ENCODE measurements around the gene CA5B.
"Not testable (repeated sequence)": the region's sequence is repeated elsewhere in the genome, so short reads cannot be mapped to it uniquely, and the experiment has no call there.

Gene CA5B

GRCh38 chrX:15815779-15816437 lies 77.8 kb downstream of the CA5B start:
- H3K4me1 Mint-ChIP-seq, result peaks cover 59% of the 10 kb centered on the region
- H3K27me3 Mint-ChIP-seq, result no peaks in the 10 kb centered on the region
- H3K36me3 Mint-ChIP-seq (ENCODE audit: low read depth), result peaks cover 43% of the 10 kb centered on the region
- no peak overlapping the region for H3K4me3 Mint-ChIP-seq
- ATAC-seq (peak; percentile 50), DNase-seq (peak; percentile 10)
- no peaks in the 10 kb centered on the region for H3K9me3 Mint-ChIP-seq
- peak overlapping the region; percentile 91 for H3K27ac Mint-ChIP-seq

DNA sequence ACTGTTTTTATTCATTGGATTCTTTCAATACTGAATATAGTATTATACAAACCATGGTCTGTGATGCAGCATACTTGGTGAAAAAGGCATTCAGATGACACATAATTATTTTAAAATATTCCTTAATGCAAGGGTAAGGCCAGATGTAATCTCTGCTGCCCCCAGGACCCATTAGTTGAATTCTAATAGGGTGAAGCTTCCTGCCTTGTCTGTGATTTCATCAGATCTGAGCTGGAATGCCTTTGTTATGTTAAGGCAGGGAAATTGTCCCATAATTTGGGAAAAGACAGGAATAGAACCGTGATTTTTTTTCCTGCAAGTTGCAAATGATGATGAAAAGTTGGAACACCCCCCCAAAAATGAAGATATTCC lies 78.4 kb downstream of the CA5B start:
- H3K4me1 Mint-ChIP-seq, result peaks cover 64% of the 10 kb centered on the region
- H3K4me3 Mint-ChIP-seq, result peak overlapping the region; percentile 57
- H3K27ac Mint-ChIP-seq, result peak overlapping the region; percentile 91
- DNase-seq (no peak), ATAC-seq (no peak)
- H3K36me3 Mint-ChIP-seq (ENCODE audit: low read depth), result peaks cover 48% of the 10 kb centered on the region
- no peaks in the 10 kb centered on the region for H3K27me3 Mint-ChIP-seq
- H3K9me3 Mint-ChIP-seq, result no peaks in the 10 kb centered on the region

DNA sequence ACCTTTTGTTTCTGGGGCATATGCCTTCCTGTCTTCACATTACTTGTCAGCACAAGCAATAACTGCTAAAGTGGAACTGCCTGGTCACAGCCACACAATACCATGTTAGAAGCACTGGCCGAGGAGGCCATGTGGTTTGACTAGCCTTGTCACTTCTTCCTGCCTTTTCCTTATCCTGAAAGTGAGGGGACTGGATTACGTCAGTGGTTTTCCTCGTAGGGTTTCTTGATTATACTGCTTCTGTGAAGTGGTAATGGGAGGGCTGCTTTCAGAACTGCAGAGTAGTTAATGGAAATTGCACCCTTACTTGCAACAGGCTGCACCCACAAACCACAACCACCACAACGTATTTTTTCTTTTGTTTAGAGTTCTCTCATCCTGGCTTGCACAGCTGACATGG lies 78.8 kb downstream of the CA5B start:
- Mint-ChIP-seq H3K4me3 (peak overlapping the region; percentile 57), H3K27me3 (no peaks in the 10 kb centered on the region), H3K4me1 (peaks cover 65% of the 10 kb centered on the region), H3K27ac (peak overlapping the region; percentile 91), H3K9me3 (no peaks in the 10 kb centered on the region), H3K36me3 (ENCODE audit: low read depth) (peaks cover 50% of the 10 kb centered on the region)
- DNase-seq, result peak; percentile 31
- ATAC-seq, result peak; percentile 69

DNA sequence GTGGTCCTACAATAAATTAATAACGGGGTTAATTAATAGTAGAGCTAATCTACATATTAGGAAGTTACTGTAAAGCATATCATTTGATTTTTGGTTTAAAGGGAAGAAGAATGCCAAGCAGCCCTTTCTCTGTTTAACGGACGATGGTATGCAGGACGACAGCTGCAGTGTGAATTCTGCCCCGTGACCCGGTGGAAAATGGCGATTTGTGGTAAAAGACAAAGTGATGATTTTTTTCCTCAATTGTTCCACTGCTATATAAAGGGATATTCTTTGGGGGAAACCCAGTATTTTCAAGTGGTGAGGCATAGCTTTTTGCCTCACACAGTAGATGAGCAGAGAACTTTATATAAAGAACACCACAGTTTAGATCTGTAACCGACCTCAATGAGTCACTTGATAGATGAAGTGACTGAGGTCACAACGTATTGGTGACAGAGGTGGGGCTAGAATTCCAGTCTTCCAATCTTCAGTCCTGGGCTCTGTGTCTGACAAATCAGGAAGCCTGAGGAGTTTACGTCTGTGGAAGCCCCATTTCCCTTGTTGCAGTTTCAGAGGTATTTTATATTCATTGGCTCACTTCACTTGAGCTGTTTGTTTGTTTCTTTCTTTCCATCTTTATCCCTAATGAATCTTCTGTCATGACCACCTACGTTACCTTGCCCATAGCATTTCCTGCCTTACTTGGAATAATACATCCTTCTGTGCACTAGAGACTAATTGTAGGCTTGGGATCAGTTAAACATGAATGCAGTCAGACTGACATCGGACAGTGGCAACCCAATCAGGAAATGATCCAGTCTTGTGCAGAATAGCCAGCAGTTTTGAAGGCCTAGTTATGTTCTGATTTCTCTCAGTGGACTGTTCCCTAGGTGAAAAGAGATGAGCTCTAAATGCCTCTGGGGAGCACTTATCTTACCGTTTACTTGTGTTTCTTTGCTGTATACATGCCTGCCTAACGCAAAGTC lies 82.3 kb downstream of the CA5B start:
- Mint-ChIP-seq H3K4me1 (peaks cover 48% of the 10 kb centered on the region), H3K9me3 (no peaks in the 10 kb centered on the region), H3K4me3 (peak overlapping the region; percentile 24), H3K36me3 (ENCODE audit: low read depth) (peaks cover 51% of the 10 kb centered on the region), H3K27me3 (no peaks in the 10 kb centered on the region), H3K27ac (peak overlapping the region; percentile 93)
- ATAC-seq (peak; percentile 83), DNase-seq (peak; percentile 34)

DNA sequence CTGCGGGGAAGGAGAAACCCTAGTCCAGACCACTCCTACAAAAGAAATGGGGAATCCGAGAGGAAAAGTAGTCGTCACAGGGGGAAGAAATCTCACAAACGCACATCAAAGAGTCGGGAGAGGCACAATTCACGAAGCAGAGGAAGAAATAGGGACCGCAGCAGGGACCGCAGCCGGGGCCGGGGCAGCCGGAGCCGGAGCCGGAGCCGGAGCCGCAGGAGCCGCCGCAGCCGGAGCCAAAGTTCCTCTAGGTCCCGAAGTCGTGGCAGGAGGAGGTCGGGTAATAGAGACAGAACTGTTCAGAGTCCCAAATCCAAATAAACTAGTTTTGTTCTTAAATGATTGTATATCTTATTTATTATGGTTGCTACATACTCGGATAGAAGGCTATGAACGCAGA lies 84.9 kb downstream of the CA5B start:
- Mint-ChIP-seq H3K4me1 (peaks cover 33% of the 10 kb centered on the region), H3K36me3 (ENCODE audit: low read depth) (peaks cover 48% of the 10 kb centered on the region), H3K27ac (no peak overlapping the region), H3K9me3 (no peaks in the 10 kb centered on the region), H3K4me3 (no peak overlapping the region), H3K27me3 (no peaks in the 10 kb centered on the region)
- DNase-seq, result no peak
- ATAC-seq, result no peak

DNA sequence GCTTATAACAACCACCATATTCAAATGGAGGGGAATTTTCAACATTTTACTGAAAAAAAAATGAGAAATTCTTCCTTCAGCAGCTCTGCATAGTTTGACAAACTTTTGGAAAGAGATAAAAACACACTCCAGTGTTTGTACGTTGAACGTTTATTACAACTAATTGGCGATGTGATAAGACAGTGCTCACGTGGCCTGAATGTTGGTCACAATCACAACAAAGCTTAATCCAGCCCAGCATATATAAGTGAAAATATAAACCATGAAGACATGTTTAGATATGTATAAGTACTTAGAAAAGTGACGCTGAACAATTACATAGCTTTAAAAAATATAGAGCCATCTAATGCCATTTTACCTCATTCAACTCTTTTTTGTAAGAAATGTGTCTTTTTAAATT lies 87.9 kb downstream of the CA5B start:
- no peak for DNase-seq
- Mint-ChIP-seq H3K36me3 (ENCODE audit: low read depth) (peaks cover 36% of the 10 kb centered on the region), H3K4me1 (peaks cover 14% of the 10 kb centered on the region), H3K4me3 (no peak overlapping the region), H3K27me3 (no peaks in the 10 kb centered on the region), H3K9me3 (no peaks in the 10 kb centered on the region), H3K27ac (no peak overlapping the region)
- no peak for ATAC-seq

DNA sequence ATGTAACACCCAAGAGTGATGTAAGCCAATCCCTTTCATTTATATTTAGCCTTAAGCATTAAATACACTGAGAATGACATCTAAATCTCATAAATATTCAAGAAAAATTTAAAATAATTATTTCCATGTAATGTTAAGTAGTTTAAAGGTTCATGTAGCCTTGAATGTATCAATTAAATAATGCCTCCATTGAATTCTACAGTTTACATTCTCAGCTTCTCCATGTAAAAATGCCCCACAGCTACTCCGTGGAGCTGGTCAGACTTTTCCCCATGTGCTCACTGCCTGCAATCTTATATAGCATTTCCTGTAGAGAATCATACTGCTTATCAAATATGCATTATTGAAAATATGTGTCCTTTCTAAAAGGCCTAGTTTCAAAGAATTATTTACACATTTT lies 91.1 kb downstream of the CA5B start:
- DNase-seq, result no peak
- peaks cover 21% of the 10 kb centered on the region for H3K36me3 Mint-ChIP-seq (ENCODE audit: low read depth)
- peaks cover 11% of the 10 kb centered on the region for H3K4me1 Mint-ChIP-seq
- H3K27ac Mint-ChIP-seq, result no peak overlapping the region
- no peak for ATAC-seq
- no peak overlapping the region for H3K4me3 Mint-ChIP-seq
- H3K9me3 Mint-ChIP-seq, result no peaks in the 10 kb centered on the region
- no peaks in the 10 kb centered on the region for H3K27me3 Mint-ChIP-seq

DNA sequence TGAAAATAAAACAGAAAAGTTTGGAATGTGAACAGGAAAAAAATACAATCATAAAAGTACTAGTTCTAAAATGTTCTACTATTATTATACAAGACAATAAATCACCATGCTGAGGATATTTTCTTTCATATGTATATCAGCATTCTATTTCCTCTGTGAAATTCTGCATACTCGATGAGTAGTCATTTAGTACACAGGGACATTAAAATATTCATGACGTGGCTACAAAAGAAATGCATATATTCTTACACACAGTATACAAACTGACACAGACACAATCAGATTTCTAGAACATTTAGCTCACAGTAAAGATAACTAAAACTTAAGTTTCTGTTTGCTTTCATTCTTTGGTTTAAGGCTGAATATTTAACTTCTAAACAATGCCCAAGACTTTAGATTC lies 93.3 kb downstream of the CA5B start:
- peaks cover 14% of the 10 kb centered on the region for H3K36me3 Mint-ChIP-seq (ENCODE audit: low read depth)
- not testable (repeated sequence) for H3K4me1 Mint-ChIP-seq, H3K4me3 Mint-ChIP-seq, H3K9me3 Mint-ChIP-seq, H3K27ac Mint-ChIP-seq, DNase-seq, ATAC-seq, H3K27me3 Mint-ChIP-seq

- no peaks in the 10 kb centered on the region for H3K27me3 Mint-ChIP-seq
- H3K27ac Mint-ChIP-seq, result no peak overlapping the region
- DNase-seq, result no peak
- H3K4me3 Mint-ChIP-seq, result no peak overlapping the region
- peaks cover 3% of the 10 kb centered on the region for H3K4me1 Mint-ChIP-seq
- no peaks in the 10 kb centered on the region for H3K9me3 Mint-ChIP-seq
- H3K36me3 Mint-ChIP-seq (ENCODE audit: low read depth), result peaks cover 3% of the 10 kb centered on the region
- no peak for ATAC-seq
These were observed 96.0 kb downstream of the CA5B start for GRCh38 chrX:15834053-15834452.

DNA sequence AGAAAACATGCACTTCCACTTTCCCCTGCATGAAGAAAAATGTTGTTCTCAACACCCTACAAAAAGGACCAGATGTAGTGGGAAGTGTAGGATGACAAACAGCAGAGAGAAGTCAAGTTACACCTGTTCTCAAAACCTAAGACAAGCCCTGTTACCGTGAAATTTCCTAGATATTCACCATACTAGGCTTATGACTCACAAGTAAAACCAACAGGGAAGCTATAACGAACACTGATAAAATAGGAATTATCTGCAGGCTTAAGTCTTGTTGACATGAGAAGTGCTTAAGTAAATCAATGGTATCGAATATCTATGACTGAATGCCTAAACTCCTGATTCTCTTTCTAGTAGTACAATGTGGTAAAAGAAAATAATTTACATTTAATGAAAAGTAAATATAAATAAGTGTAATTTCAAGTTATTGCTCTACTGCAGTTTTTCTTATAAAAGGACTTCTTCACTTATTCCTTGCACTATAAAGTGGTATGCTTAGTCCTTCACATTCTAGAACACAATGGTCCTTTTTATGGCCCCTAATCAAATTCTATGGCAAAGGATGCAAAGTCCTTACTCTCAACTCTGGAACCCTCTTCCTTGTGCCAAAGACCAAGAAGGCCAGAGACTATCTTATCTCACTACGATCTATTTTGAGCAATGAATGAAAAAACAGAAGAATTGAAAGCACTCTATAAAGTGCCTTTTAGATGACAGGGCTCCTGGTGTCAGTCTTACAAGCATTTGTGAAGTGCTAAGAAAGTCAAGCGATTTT lies 96.9 kb downstream of the CA5B start:
- Mint-ChIP-seq H3K9me3 (no peaks in the 10 kb centered on the region), H3K4me1 (peaks cover 3% of the 10 kb centered on the region), H3K4me3 (no peak overlapping the region), H3K27ac (no peak overlapping the region), H3K27me3 (no peaks in the 10 kb centered on the region), H3K36me3 (ENCODE audit: low read depth) (peaks cover 3% of the 10 kb centered on the region)
- DNase-seq, result no peak
- ATAC-seq, result no peak

Data from activated naive CD8-positive, alpha-beta T cell treated with anti-CD3 and anti-CD28 coated beads, Interleukin-2, amount 50 U/mL, for 24 hours (primary cell).